Suprapubic skin (tissue), 4 donors: ENCODE results near the gene CMSS1. TPM values are rescaled to one million over a fixed set of nuclear protein-coding genes. Genes with fewer than 3 reads are reported as not detected.

ENCODE experiments used
- DNase-seq, 2 donors: peaks; one replicate each; pipeline ENCODE4 v3.0.0-alpha.2; 2019; ENCODE audit warnings: low spot score in 2 of 2
- H3K27ac ChIP-seq: fragments of 200-600 bp; sonication (generic); one replicate; pipeline ENCODE4 v1.5.1; 2019
- H3K27me3 ChIP-seq: fragments of 200-600 bp; sonication (generic); one replicate; pipeline ENCODE4 v1.5.1; 2019
- H3K36me3 ChIP-seq: fragments of 200-600 bp; sonication (generic); one replicate; pipeline ENCODE4 v1.5.1; 2019
- H3K4me1 ChIP-seq: fragments of 200-600 bp; sonication (generic); one replicate; pipeline ENCODE4 v1.5.1; 2019
- H3K4me3 ChIP-seq: fragments of 200-600 bp; sonication (generic); one replicate; pipeline ENCODE4 v1.5.1; 2019; ENCODE audit warnings: mild to moderate bottlenecking
- H3K9me3 ChIP-seq: fragments of 200-600 bp; sonication (generic); one replicate; pipeline ENCODE4 v1.5.1; 2019
- CTCF ChIP-seq, 2 donors: fragments of 200-600 bp in 1 of 2; fragments of 450-650 bp in 1 of 2; sonication (generic) in 1 of 2; IDR thresholded peaks; one replicate each; pipeline ENCODE4 v1.5.1; 2016 to 2019; ENCODE audit warnings: antibody characterized with exemption in 2 of 2, mild to moderate bottlenecking in 1 of 2, moderate library complexity in 1 of 2
- EP300 ChIP-seq: sonication (generic); formaldehyde crosslinking; IDR thresholded peaks from one replicate; pipeline ENCODE4 v1.6.1; 2017; ENCODE audit warnings: antibody characterized with exemption
- POLR2A ChIP-seq, 2 donors: fragments of 450-650 bp; IDR thresholded peaks; one replicate each; pipeline ENCODE4 v1.6.1; 2017; ENCODE audit warnings: antibody characterized with exemption in 2 of 2, mild to moderate bottlenecking in 2 of 2, moderate library complexity in 2 of 2
- POLR2AphosphoS5 ChIP-seq, 3 donors: sonication (generic); formaldehyde crosslinking; IDR thresholded peaks; one replicate each; pipeline ENCODE4 v1.6.1; 2017; ENCODE audit warnings: antibody characterized with exemption in 3 of 3
- WGBS: methylation state at CpG from one replicate; pipeline ENCODE4 v1.1.5; 2018; 5-methylcytosine and 5-hydroxymethylcytosine counted together
- total RNA-seq, 4 donors: library from RNA; depleted of rRNA; stranded (reverse); fragments of >200 nt; gene quantifications; one replicate each; pipeline ENCODE4 v1.1.0, GENCODE V29; 2016

CMSS1 gene
- total RNA-seq, 4 donors from 2014 or later, result 13.2 to 17.1 (median 13.5) TPM

- no peak overlapping the region for H3K27ac ChIP-seq
- H3K27me3 ChIP-seq, result no peaks in the 10 kb centered on the region
- TF ChIP-seq EP300, result no peak
- no peak for TF ChIP-seq POLR2A (IDR thresholded peaks at IDR 0.05)
- no peak for TF ChIP-seq CTCF (IDR thresholded peaks at IDR 0.05)
- TF ChIP-seq POLR2AphosphoS5 (IDR thresholded peaks at IDR 0.05), result no peak
- WGBS, result 69% methylated on average over 1 of the region's 1 CpG
- H3K4me3 ChIP-seq, result no peak overlapping the region
- no peaks in the 10 kb centered on the region for H3K4me1 ChIP-seq
- no peak for DNase-seq
- peaks cover 9% of the 10 kb centered on the region for H3K36me3 ChIP-seq
- H3K9me3 ChIP-seq, result no peaks in the 10 kb centered on the region
Measured at GRCh38 chr3:100173961-100174360, 356.3 kb downstream of the CMSS1 start.

GRCh38 chr3:100175637-100176280 lies 358.1 kb downstream of the CMSS1 start:
- H3K27me3 ChIP-seq, result no peaks in the 10 kb centered on the region
- TF ChIP-seq POLR2A (IDR thresholded peaks at IDR 0.05), result no peak
- TF ChIP-seq EP300, result no peak
- no peak for TF ChIP-seq POLR2AphosphoS5 (IDR thresholded peaks at IDR 0.05)
- TF ChIP-seq CTCF (IDR thresholded peaks at IDR 0.05), result no peak
- no peak overlapping the region for H3K27ac ChIP-seq
- no peak for DNase-seq
- H3K36me3 ChIP-seq, result peaks cover 20% of the 10 kb centered on the region
- peaks cover 10% of the 10 kb centered on the region for H3K9me3 ChIP-seq
- H3K4me3 ChIP-seq, result no peak overlapping the region
- no peaks in the 10 kb centered on the region for H3K4me1 ChIP-seq
- 72% methylated on average over 6 of the region's 6 CpGs for WGBS

- H3K27ac ChIP-seq, result no peak overlapping the region
- peaks cover 17% of the 10 kb centered on the region for H3K36me3 ChIP-seq
- DNase-seq, result no peak
- no peak for TF ChIP-seq POLR2A (IDR thresholded peaks at IDR 0.05)
- TF ChIP-seq CTCF (IDR thresholded peaks at IDR 0.05), result no peak
- TF ChIP-seq POLR2AphosphoS5 (IDR thresholded peaks at IDR 0.05), result no peak
- TF ChIP-seq EP300, result no peak
- H3K27me3 ChIP-seq, result no peaks in the 10 kb centered on the region
- WGBS, result 93% methylated on average over 3 of the region's 4 CpGs
- peaks cover 8% of the 10 kb centered on the region for H3K4me1 ChIP-seq
- no peak overlapping the region for H3K4me3 ChIP-seq
- peaks cover 10% of the 10 kb centered on the region for H3K9me3 ChIP-seq
Measured at GRCh38 chr3:100179692-100180349, 362.2 kb downstream of the CMSS1 start.

- H3K9me3 ChIP-seq, result peaks cover 10% of the 10 kb centered on the region
- DNase-seq, result no peak
- TF ChIP-seq POLR2A (IDR thresholded peaks at IDR 0.05) (no peak), EP300 (no peak), POLR2AphosphoS5 (IDR thresholded peaks at IDR 0.05) (no peak), CTCF (IDR thresholded peaks at IDR 0.05) (no peak)
- no peak overlapping the region for H3K27ac ChIP-seq
- 96% methylated on average over 1 of the region's 1 CpG for WGBS
- peaks cover 14% of the 10 kb centered on the region for H3K36me3 ChIP-seq
- H3K27me3 ChIP-seq, result no peaks in the 10 kb centered on the region
- peaks cover 13% of the 10 kb centered on the region for H3K4me1 ChIP-seq
- no peak overlapping the region for H3K4me3 ChIP-seq
Measured at GRCh38 chr3:100183608-100184125, 366.0 kb downstream of the CMSS1 start.

- peak overlapping the region; percentile 38 for H3K27ac ChIP-seq
- H3K4me1 ChIP-seq, result peaks cover 15% of the 10 kb centered on the region
- TF ChIP-seq POLR2AphosphoS5 (IDR thresholded peaks at IDR 0.05) (no peak), EP300 (no peak), POLR2A (IDR thresholded peaks at IDR 0.05) (no peak), CTCF (IDR thresholded peaks at IDR 0.05) (no peak)
- H3K27me3 ChIP-seq, result no peaks in the 10 kb centered on the region
- H3K4me3 ChIP-seq, result no peak overlapping the region
- H3K9me3 ChIP-seq, result peaks cover 2% of the 10 kb centered on the region
- 47% methylated on average over 2 of the region's 2 CpGs for WGBS
- peaks cover under 1% of the 10 kb centered on the region for H3K36me3 ChIP-seq
- no peak for DNase-seq
Measured at GRCh38 chr3:100184948-100185570, 367.4 kb downstream of the CMSS1 start.
